Measurements from ENCODE around the gene INPP5A.
"Not testable (repeated sequence)": the region's sequence is repeated elsewhere in the genome, so short reads cannot be mapped to it uniquely, and the experiment has no call there.

The INPP5A gene

GRCh38 chr10:132810807-132811700 lies 273.5 kb downstream of the INPP5A start:
- FAIRE-seq = no peak

- no peak for FAIRE-seq
Measured at GRCh38 chr10:132811891-132812481, 274.4 kb downstream of the INPP5A start.

GRCh38 chr10:132812520-132812919 lies 274.9 kb downstream of the INPP5A start:
- no peak for FAIRE-seq

- FAIRE-seq = no peak
Measured at GRCh38 chr10:132813001-132813401, 275.4 kb downstream of the INPP5A start.

GRCh38 chr10:132813560-132814468 lies 276.2 kb downstream of the INPP5A start:
- FAIRE-seq = no peak

GRCh38 chr10:132814469-132814856 lies 276.9 kb downstream of the INPP5A start:
- FAIRE-seq = no peak

GRCh38 chr10:132815168-132815857 lies 277.7 kb downstream of the INPP5A start:
- FAIRE-seq = no peak

GRCh38 chr10:132816718-132817117 lies 279.1 kb downstream of the INPP5A start:
- no peak for FAIRE-seq

- no peak for FAIRE-seq
Measured at GRCh38 chr10:132817701-132818211, 280.2 kb downstream of the INPP5A start.

GRCh38 chr10:132820056-132820455 lies 282.5 kb downstream of the INPP5A start:
- no peak for FAIRE-seq

GRCh38 chr10:132825783-132826523 lies 288.4 kb downstream of the INPP5A start:
- not testable (repeated sequence) for FAIRE-seq

- FAIRE-seq = no peak
Measured at GRCh38 chr10:132826524-132827422, 289.2 kb downstream of the INPP5A start.

- FAIRE-seq = no peak
Measured at GRCh38 chr10:132827423-132827789, 289.8 kb downstream of the INPP5A start.

GRCh38 chr10:132827861-132828539 lies 290.4 kb downstream of the INPP5A start:
- FAIRE-seq = no peak

- FAIRE-seq = no peak
Measured at GRCh38 chr10:132828681-132829080, 291.1 kb downstream of the INPP5A start.

GRCh38 chr10:132829403-132829802 lies 291.8 kb downstream of the INPP5A start:
- FAIRE-seq = no peak

GRCh38 chr10:132832186-132832969 lies 294.8 kb downstream of the INPP5A start:
- no peak for FAIRE-seq

All from islet of Langerhans (tissue), 1 donor.